Muscle of leg (tissue), 11 donors: ENCODE measurements around the gene CYP1B1. TPM values are rescaled to one million over a fixed set of nuclear protein-coding genes. Genes with fewer than 3 reads are reported as not detected.
A peak's percentile ranks its signal among the peaks of the same experiment; 100 is the strongest.
"Not testable (repeated sequence)": the region's sequence is repeated elsewhere in the genome, so short reads cannot be mapped to it uniquely, and the experiment has no call there.

Source experiments
- DNase-seq: peaks from one replicate; pipeline ENCODE4 v3.0.0; 2013
- H3K27ac ChIP-seq: one replicate; pipeline ENCODE4 v1.5.1; 2013; ENCODE audit warnings: mild to moderate bottlenecking, low read length, control low read depth
- H3K27me3 ChIP-seq: one replicate; pipeline ENCODE4 v1.6.1; 2013; ENCODE audit warnings: low read length; ENCODE audit not compliant: control insufficient read depth, insufficient read depth
- H3K36me3 ChIP-seq: one replicate; pipeline ENCODE4 v1.6.1; 2013; ENCODE audit warnings: low read length; ENCODE audit not compliant: control insufficient read depth, insufficient read depth
- H3K4me1 ChIP-seq: one replicate; pipeline ENCODE4 v1.6.1; 2013; ENCODE audit warnings: low read length; ENCODE audit not compliant: control insufficient read depth, insufficient read depth
- H3K4me3 ChIP-seq: one replicate; pipeline ENCODE4 v1.5.1; 2013; ENCODE audit warnings: low read length, control low read depth
- H3K9me3 ChIP-seq: replicated peaks from 2 replicates; pipeline ENCODE4 v1.6.1; 2013; ENCODE audit warnings: low read depth, low read length; ENCODE audit not compliant: control insufficient read depth
- WGBS: methylation state at CpG from one replicate; pipeline ENCODE4 v1.1.5; 2013; ENCODE audit warnings: missing lambda C conversion rate; ENCODE audit not compliant: insufficient coverage; 5-methylcytosine and 5-hydroxymethylcytosine counted together
- polyA plus RNA-seq, 8 donors: library from polyadenylated mRNA; unstranded; fragments of 120-200 nt; gene quantifications; one replicate each; pipeline versions ENCODE4 v1.2.1 to v1.2.3, GENCODE V29; 2013; ENCODE audit warnings: inconsistent platforms in 1 of 8, low replicate concordance in 1 of 8; ENCODE audit not compliant: insufficient read length in 8 of 8, insufficient read depth in 1 of 8
- total RNA-seq: library from RNA; stranded (reverse); fragments of 120-200 nt; gene quantifications from one replicate; pipeline ENCODE4 v1.2.4, GENCODE V29; 2013

The CYP1B1 gene
- total and polyA plus RNA-seq, 9 donors, result 1.3 to 12.7 (median 3.6) TPM

- peak; percentile 55 for DNase-seq
- Histone ChIP-seq H3K27ac (no peak overlapping the region), H3K9me3 (peaks cover 2% of the 10 kb centered on the region), H3K27me3 (no peaks in the 10 kb centered on the region), H3K4me1 (no peaks in the 10 kb centered on the region), H3K4me3 (no peak overlapping the region), H3K36me3 (no peaks in the 10 kb centered on the region)
- 89% methylated on average over 3 of the region's 4 CpGs for WGBS
Observed at GRCh38 chr2:38113981-38114708, 38.2 kb upstream of the CYP1B1 start.

GRCh38 chr2:38113051-38113450 is 37.1 kb upstream of the CYP1B1 start:
- Histone ChIP-seq H3K36me3 (no peaks in the 10 kb centered on the region), H3K9me3 (peaks cover 2% of the 10 kb centered on the region), H3K4me3 (no peak overlapping the region), H3K27me3 (no peaks in the 10 kb centered on the region), H3K27ac (no peak overlapping the region), H3K4me1 (no peaks in the 10 kb centered on the region)
- WGBS, result 63% methylated on average over 1 of the region's 3 CpGs
- DNase-seq, result no peak

GRCh38 chr2:38111350-38111749 is 35.4 kb upstream of the CYP1B1 start:
- no CpG with 5 or more reads among the region's 4 CpGs for WGBS

GRCh38 chr2:38109732-38110181 is 33.8 kb upstream of the CYP1B1 start:
- no peak overlapping the region for H3K4me3 ChIP-seq
- H3K9me3 ChIP-seq, result peaks cover 2% of the 10 kb centered on the region
- DNase-seq, result no peak
- no peaks in the 10 kb centered on the region for H3K36me3 ChIP-seq
- no peaks in the 10 kb centered on the region for H3K27me3 ChIP-seq
- peaks cover 12% of the 10 kb centered on the region for H3K4me1 ChIP-seq
- no peak overlapping the region for H3K27ac ChIP-seq
- 20% methylated on average over 1 of the region's 4 CpGs for WGBS

More at GRCh38 chr2:38111350-38111749, 35.4 kb upstream of the CYP1B1 start:
- DNase-seq, H3K4me1 ChIP-seq, H3K9me3 ChIP-seq, H3K36me3 ChIP-seq, H3K27ac ChIP-seq, H3K4me3 ChIP-seq, H3K27me3 ChIP-seq: not testable (repeated sequence)

- WGBS, result 56% methylated on average over 1 of the region's 11 CpGs
- peaks cover 2% of the 10 kb centered on the region for H3K9me3 ChIP-seq
- no peak overlapping the region for H3K27ac ChIP-seq
- H3K36me3 ChIP-seq, result no peaks in the 10 kb centered on the region
- peaks cover 12% of the 10 kb centered on the region for H3K4me1 ChIP-seq
- no peak for DNase-seq
- no peak overlapping the region for H3K4me3 ChIP-seq
- no peaks in the 10 kb centered on the region for H3K27me3 ChIP-seq
Observed at GRCh38 chr2:38108907-38109731, 33.2 kb upstream of the CYP1B1 start.

- no peak overlapping the region for H3K4me3 ChIP-seq
- no peak overlapping the region for H3K27ac ChIP-seq
- H3K36me3 ChIP-seq, result no peaks in the 10 kb centered on the region
- H3K4me1 ChIP-seq, result peaks cover 12% of the 10 kb centered on the region
- 83% methylated on average over 6 of the region's 17 CpGs for WGBS
- H3K27me3 ChIP-seq, result no peaks in the 10 kb centered on the region
- DNase-seq, result no peak
- peaks cover 2% of the 10 kb centered on the region for H3K9me3 ChIP-seq
Observed at GRCh38 chr2:38107738-38108410, 31.9 kb upstream of the CYP1B1 start.

- Histone ChIP-seq H3K9me3 (no peaks in the 10 kb centered on the region), H3K27me3 (no peaks in the 10 kb centered on the region), H3K4me3 (no peak overlapping the region), H3K27ac (peak overlapping the region; percentile 74), H3K36me3 (no peaks in the 10 kb centered on the region), H3K4me1 (peaks cover 12% of the 10 kb centered on the region)
- 27% methylated on average over 2 of the region's 7 CpGs for WGBS
- DNase-seq, result peak; percentile 72
Observed at GRCh38 chr2:38106405-38107094, 30.6 kb upstream of the CYP1B1 start.

GRCh38 chr2:38105922-38106321 is 30.0 kb upstream of the CYP1B1 start:
- Histone ChIP-seq H3K4me3 (no peak overlapping the region), H3K36me3 (no peaks in the 10 kb centered on the region), H3K4me1 (peaks cover 12% of the 10 kb centered on the region), H3K27me3 (no peaks in the 10 kb centered on the region), H3K9me3 (no peaks in the 10 kb centered on the region), H3K27ac (peak overlapping the region; percentile 52)
- WGBS, result 25% methylated on average over 1 of the region's 7 CpGs
- no peak for DNase-seq

GRCh38 chr2:38104598-38104997 is 28.6 kb upstream of the CYP1B1 start:
- WGBS, result no CpG with 5 or more reads among the region's 3 CpGs
- Histone ChIP-seq H3K4me3 (no peak overlapping the region), H3K36me3 (no peaks in the 10 kb centered on the region), H3K27me3 (no peaks in the 10 kb centered on the region), H3K27ac (no peak overlapping the region), H3K9me3 (no peaks in the 10 kb centered on the region), H3K4me1 (peaks cover 12% of the 10 kb centered on the region)
- no peak for DNase-seq
